Measurements from ENCODE around the gene VRK2. TPM values are rescaled to one million over a fixed set of nuclear protein-coding genes. Genes with fewer than 3 reads are reported as not detected.

Gene VRK2
- total RNA-seq, 1 donor from 2014 or later, result 23.1 TPM

DNA sequence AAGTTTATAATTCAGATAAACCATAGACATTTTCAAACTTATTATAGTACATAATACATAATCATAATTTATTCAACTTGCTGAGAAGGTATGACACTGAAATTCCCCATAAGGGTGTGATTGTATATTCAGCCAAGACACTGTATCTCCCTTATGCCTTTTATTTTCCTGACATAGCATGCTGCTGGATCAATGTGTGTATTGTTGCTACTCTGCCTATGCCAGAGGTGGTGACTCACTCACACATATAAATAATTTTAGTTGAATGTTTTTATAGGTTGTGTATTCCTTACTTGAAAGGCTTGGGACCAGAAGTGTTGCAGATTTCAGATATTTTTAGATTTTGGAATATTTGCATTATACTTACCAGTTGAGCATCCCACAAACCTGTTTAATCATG, 86.8 kb downstream of the VRK2 start:
- H3K27ac ChIP-seq, result no peak overlapping the region
- H3K4me3 ChIP-seq, result no peak overlapping the region
- H3K4me1 ChIP-seq, result peaks cover 14% of the 10 kb centered on the region
- no peak for TF ChIP-seq POLR2AphosphoS5 (IDR thresholded peaks at IDR 0.05; ENCODE audit: insufficient read depth in 1 of 2, low read depth in 1 of 2)
- intact Hi-C loops (cut with DNase I), result no loop called here
- H3K9me3 ChIP-seq, result no peaks in the 10 kb centered on the region
- DNase-seq (ENCODE audit: extremely low spot score in 2 of 2), result no peak
- H3K27me3 ChIP-seq, result no peaks in the 10 kb centered on the region
- H3K36me3 ChIP-seq, result no peaks in the 10 kb centered on the region

GRCh38 chr2:58135861-58136260, 89.3 kb downstream of the VRK2 start:
- intact Hi-C loops (cut with DNase I), result no loop called here
- no peak overlapping the region for H3K4me3 ChIP-seq
- H3K9me3 ChIP-seq, result no peaks in the 10 kb centered on the region

GRCh38 chr2:58137221-58137620, 90.6 kb downstream of the VRK2 start:
- DNase-seq (ENCODE audit: extremely low spot score in 2 of 2), result no peak
- Histone ChIP-seq H3K4me1 (peaks cover 13% of the 10 kb centered on the region), H3K27me3 (no peaks in the 10 kb centered on the region), H3K36me3 (no peaks in the 10 kb centered on the region), H3K9me3 (no peaks in the 10 kb centered on the region), H3K27ac (no peak overlapping the region), H3K4me3 (no peak overlapping the region)
- intact Hi-C loops (cut with DNase I), result no loop called here
- TF ChIP-seq, protein P1, sequence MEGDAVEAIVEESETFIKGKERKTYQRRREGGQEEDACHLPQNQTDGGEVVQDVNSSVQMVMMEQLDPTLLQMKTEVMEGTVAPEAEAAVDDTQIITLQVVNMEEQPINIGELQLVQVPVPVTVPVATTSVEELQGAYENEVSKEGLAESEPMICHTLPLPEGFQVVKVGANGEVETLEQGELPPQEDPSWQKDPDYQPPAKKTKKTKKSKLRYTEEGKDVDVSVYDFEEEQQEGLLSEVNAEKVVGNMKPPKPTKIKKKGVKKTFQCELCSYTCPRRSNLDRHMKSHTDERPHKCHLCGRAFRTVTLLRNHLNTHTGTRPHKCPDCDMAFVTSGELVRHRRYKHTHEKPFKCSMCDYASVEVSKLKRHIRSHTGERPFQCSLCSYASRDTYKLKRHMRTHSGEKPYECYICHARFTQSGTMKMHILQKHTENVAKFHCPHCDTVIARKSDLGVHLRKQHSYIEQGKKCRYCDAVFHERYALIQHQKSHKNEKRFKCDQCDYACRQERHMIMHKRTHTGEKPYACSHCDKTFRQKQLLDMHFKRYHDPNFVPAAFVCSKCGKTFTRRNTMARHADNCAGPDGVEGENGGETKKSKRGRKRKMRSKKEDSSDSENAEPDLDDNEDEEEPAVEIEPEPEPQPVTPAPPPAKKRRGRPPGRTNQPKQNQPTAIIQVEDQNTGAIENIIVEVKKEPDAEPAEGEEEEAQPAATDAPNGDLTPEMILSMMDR (IDR thresholded peaks at IDR 0.05), result no peak
- TF ChIP-seq POLR2A (IDR thresholded peaks at IDR 0.05), result no peak
- no peak for TF ChIP-seq POLR2AphosphoS5 (IDR thresholded peaks at IDR 0.05; ENCODE audit: insufficient read depth in 1 of 2, low read depth in 1 of 2)

More at GRCh38 chr2:58135861-58136260, 89.3 kb downstream of the VRK2 start:
- Histone ChIP-seq H3K4me1 (peaks cover 22% of the 10 kb centered on the region), H3K27ac (no peak overlapping the region), H3K27me3 (no peaks in the 10 kb centered on the region), H3K36me3 (no peaks in the 10 kb centered on the region)
- DNase-seq (ENCODE audit: extremely low spot score in 2 of 2), result no peak
- TF ChIP-seq POLR2A (IDR thresholded peaks at IDR 0.05) (no peak), POLR2AphosphoS5 (IDR thresholded peaks at IDR 0.05; ENCODE audit: insufficient read depth in 1 of 2, low read depth in 1 of 2) (no peak)
- TF ChIP-seq, protein P1 (IDR thresholded peaks at IDR 0.05), result no peak

GRCh38 chr2:58137856-58138255, 91.2 kb downstream of the VRK2 start:
- intact Hi-C loops (cut with DNase I), result no loop called here
- no peak overlapping the region for H3K27ac ChIP-seq
- no peaks in the 10 kb centered on the region for H3K27me3 ChIP-seq
- no peak overlapping the region for H3K4me3 ChIP-seq
- TF ChIP-seq, protein P1 (IDR thresholded peaks at IDR 0.05), result no peak
- TF ChIP-seq POLR2A (IDR thresholded peaks at IDR 0.05) (no peak), POLR2AphosphoS5 (IDR thresholded peaks at IDR 0.05; ENCODE audit: insufficient read depth in 1 of 2, low read depth in 1 of 2) (no peak)
- DNase-seq (ENCODE audit: extremely low spot score in 2 of 2), result no peak
- H3K9me3 ChIP-seq, result no peaks in the 10 kb centered on the region
- peaks cover 9% of the 10 kb centered on the region for H3K4me1 ChIP-seq
- H3K36me3 ChIP-seq, result no peaks in the 10 kb centered on the region

DNA sequence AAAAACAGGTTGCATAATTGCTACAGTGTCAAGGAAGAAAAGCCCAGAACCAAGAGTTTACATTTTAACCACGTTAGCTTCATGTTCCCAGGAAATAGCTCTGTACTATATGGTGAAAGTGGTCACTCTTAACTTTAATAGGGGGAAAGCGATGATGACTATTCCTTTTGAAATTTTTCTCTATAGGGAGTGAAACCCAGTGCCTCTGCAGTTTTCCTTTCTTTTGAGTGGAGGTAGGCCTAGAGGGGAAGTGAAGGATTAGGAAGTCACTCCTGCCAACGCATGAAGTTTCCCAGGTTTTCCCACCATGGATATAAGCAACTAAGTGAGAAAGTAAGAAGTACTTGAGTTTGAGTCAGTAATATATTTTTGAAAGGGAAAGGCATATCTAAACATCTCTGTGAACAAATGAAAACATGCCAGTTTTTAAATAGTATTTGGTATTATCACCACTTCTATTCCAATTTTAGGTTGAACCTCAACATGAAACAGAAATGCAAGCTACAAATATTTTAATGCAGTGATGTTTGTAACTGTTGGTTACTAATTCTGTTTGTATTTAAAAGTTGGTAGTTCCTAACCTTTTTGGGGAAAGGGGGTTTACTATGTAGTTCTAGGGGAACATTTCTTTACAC, 91.9 kb downstream of the VRK2 start:
- Histone ChIP-seq H3K9me3 (no peaks in the 10 kb centered on the region), H3K36me3 (no peaks in the 10 kb centered on the region), H3K4me1 (peaks cover 9% of the 10 kb centered on the region), H3K27ac (no peak overlapping the region), H3K4me3 (no peak overlapping the region), H3K27me3 (no peaks in the 10 kb centered on the region)
- TF ChIP-seq, protein P1 (IDR thresholded peaks at IDR 0.05), result no peak
- no peak for TF ChIP-seq POLR2A (IDR thresholded peaks at IDR 0.05)
- TF ChIP-seq POLR2AphosphoS5 (IDR thresholded peaks at IDR 0.05; ENCODE audit: insufficient read depth in 1 of 2, low read depth in 1 of 2), result no peak
- intact Hi-C loops (cut with DNase I), result no loop called here
- DNase-seq (ENCODE audit: extremely low spot score in 2 of 2), result no peak
